Activated CD4-positive, alpha-beta T cell treated with anti-CD3 and anti-CD28 coated beads, Interleukin-2, amount 50 U/mL, for 4 hours (primary cell): ENCODE results near the gene HYOU1.
"Not testable (repeated sequence)": the region's sequence is repeated elsewhere in the genome, so short reads cannot be mapped to it uniquely, and the experiment has no call there.

Source experiments
- DNase-seq, 2 experiments: peaks; one replicate each; pipeline ENCODE4 v3.0.0-alpha.2; 2020

The HYOU1 gene

DNA sequence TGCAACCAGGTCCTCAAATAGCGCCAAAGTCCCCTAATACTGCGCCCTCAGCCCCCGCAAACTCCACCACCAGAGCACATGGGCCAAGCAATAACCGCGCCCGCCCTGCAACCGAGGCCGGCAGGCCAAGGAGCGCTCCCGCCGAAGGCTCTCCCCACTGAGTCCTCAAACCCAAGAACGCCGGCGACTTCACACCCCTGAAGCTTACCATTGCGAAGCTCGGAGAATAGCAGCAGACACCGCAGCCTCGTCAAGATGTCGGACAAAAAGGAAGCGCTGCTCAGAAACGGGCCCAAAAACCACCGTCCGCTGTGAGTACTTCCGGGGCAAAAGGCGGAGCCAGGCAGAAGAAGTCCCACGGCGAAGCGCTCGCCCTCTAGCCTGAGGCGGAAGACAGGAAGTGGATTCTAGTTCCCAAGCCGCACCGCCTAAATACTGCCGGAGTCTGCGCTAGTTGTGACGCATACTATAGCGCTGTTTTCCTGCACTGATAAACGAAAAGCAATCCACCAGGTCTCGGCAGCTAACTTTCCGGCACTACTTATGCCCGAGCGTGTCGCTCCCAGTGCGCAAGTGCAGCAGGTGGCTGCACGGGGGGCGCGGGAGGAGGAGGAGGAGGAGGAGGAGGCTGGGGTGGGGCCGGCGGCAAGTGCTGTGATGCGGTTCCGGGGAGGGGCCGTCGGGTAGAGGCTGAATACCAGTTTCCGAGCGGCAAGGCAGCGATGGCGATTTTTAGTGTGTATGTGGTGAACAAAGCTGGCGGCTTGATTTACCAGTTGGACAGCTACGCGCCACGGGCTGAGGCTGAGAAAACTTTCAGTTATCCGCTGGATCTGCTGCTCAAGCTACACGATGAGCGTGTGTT is 38.7 kb downstream of the HYOU1 start, which contains the start of the genes RPS25 and TRAPPC4:
RPS25 (minus strand) TSS at position 270 of the 865 bp plus-strand sequence; CDS start at position 211, 59 bp downstream.
TRAPPC4 (plus strand) TSS at position 693 of the 865 bp plus-strand sequence; CDS start at position 723, 30 bp downstream.
- DNase-seq = peak; percentile 93

DNA sequence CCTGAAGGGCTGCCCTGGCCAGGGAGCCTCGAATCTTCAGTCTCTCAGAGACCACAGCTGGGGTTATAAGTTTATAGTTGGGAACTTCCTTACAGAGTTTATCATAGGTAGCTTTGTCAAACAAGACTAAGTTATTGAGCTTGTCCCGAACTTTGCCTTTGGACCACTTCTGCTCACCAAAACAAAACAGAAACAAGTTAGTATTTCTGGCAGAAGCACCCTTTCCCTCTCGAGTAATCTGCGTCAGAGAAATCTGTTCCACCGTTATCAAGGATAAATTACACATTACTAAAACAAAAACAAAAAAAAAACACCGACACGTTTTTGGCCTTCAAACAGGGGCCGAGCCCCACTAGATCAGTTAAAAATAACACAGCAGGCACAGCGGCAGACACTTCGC is 39.6 kb downstream of the HYOU1 start:
- DNase-seq = not testable (repeated sequence)

DNA sequence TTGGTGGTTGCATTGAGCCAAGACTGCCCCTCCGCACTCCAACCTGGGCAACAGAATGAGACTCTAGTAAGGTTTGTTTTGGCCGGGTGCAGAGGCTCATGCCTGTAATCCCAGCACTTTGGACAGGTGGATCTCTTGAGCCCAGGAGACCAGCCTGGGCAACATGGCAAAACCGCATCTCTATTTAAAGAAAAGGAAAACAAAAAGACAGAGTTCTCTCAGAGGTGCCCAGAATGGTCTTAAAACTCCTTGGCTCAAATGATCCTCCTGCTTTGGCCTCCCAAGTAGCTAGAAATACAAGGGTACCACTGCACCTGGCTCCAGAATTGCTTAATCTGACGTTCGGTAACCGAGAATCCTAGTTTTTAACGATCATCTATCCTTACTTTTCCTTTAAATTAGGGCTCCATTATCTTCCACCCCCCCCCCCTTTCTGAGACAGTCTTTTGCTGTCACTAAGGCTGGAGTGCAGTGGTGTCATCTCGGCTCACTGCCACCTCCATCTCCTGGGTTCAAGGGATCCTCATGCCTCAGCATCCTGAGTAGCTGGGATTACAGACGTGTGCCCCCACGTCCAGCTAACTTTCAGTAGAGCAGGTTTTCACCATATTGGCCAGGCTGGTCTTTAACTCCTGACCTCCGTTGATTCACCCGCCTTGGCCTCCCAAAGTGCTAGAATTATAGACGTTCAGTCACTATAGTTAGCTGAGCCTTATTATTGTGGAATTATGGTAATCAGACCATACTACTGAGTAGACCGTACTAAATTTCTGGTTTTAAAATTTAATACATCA is 40.6 kb downstream of the HYOU1 start:
- DNase-seq = no peak

DNA sequence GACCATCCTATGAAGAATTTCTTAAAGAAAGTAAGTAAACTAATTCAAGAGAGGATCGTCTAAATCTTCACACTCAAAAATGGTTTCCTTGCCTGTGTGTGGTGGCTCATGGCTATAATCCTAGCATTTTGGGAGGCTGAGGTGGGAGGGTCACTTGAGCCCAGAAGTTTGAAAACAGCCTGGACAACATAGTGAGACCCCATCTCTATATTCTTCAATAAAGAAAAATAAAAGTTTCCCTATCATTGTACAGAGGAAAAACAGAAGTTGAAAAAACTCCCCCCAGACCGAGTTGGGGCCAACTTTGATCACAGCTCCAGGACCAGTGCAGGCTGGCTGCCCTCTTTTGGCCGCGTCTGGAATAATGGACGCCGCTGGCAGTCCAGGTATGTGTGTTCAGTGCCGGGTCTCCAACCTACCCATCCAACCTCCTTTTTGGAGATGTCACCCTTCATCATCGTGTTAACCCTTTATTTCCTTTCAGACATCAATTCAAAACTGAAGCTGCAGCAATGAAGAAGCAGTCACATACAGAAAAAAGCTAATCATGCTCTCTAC is 41.9 kb downstream of the HYOU1 start:
- no peak for DNase-seq

DNA sequence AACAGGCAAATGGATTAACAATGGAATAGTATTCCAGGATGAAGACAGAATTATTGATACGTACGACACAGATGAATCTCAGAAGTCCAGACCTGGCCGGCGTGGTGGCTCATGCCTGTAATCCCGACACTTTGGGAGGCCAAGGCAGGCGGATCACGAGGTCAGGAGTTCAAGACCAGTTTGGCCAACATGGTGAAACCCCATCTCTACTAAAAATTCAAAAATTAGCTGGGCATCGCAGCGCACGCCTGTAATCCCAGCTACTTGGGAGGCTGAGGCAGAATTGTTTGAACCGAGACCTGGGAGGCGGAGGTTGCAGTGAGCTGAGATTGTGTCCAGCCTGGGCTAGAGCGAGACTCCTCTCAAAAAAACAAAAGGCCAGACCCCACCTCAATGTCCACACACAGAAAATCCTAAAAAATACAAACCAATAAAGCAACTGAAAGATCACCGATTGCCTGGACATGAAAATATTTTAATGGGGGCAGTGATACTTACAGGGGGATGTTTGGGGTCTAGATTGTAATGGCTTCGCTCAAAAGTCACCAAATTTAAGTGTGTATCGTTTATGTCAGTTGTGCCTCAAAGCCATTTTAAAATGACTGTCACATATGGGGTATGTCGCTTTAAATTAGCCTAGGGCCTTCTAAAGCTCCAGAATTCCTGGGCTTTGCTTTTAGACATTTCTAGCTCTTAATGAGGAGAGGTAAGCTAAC is 42.6 kb downstream of the HYOU1 start:
- no peak for DNase-seq

DNA sequence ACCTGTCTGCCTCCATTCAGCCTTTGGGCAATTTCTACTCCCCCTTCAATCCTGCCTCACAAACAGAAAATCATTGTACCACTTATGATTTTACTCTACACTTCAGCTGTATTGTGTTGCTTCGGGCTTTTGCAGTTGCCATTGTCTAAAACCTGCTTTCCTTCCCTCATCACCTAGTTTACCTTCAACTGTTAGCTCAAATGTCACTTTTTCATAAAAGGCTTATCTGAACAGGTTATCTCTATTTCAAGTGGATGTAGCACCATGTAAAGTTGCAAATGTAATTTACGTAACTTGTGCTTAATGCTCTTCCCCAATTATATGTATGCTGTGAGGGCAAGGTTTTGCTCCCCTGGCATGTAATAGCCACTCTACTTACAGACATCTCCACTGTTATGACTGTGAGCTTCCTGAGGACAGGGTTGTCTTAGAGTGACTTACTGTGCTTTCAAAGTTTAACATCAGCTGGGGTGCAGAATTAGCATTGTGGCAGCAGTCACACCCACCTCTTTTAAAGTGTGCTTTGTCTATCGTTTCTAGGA is 44.3 kb downstream of the HYOU1 start:
- no peak for DNase-seq

DNA sequence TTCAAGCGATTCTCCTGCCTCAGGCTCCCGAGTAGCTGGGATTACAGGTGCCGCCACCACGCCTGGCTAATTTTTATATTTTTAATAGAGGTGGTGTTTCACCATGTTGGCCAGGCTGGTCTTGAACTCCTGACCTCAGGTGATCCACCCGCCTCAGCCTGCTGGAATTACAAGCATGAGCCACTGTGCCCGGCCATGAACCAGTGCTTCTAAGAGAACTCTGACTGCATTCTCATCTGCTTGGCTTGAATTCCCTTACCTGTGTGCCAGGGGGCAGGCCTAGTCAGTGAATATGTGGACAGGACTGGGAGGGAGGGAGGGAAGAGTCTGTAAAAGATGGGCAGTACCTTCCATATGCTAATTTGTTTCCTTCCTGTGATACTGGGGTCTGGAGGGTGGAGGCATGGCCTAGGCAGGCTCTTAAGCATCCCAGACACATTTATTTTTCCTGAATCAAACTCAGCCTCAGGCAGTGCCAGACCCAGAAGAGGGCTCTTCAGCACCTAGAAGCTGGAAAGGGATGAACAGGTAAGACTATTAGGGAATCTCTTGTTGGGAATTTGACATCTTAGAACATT is 45.4 kb downstream of the HYOU1 start:
- DNase-seq = no peak

DNA sequence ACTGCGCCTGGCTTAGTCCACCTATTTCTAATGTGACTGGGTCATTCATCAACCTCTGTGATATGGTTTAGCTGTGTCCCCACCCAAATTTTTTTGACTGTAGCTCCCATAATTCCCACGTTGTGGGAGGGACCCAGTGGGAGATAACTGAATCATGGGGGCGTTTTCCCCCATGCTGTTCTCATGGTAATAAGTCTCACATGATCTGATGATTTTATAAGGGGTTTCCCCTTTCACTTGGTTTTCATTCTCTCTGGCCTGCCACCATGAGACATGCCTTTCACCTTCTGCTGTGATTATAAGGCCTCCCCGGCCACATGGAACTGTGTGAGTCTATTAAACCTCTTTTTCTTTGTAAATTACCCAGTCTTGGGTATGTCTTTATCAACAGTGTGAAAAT is 50.3 kb downstream of the HYOU1 start:
- no peak for DNase-seq

DNA sequence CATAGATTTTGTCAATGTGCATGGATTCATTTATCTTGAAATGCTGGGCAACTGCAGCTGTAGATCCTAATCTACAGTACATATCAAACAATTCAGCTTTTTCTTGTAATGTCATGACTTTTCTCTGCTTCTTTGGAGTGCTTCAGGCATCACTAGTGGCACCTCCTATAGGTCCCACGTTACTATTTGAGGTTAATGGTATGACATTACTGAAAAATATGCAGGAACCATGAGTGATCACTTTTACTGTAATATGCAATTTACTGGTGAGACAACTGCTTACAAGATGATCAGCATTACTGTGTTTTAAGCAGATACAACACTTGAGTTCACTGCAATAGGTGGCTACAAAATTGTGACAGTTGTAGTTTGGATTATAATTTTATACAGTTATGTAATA is 56.1 kb downstream of the HYOU1 start:
- DNase-seq = no peak

DNA sequence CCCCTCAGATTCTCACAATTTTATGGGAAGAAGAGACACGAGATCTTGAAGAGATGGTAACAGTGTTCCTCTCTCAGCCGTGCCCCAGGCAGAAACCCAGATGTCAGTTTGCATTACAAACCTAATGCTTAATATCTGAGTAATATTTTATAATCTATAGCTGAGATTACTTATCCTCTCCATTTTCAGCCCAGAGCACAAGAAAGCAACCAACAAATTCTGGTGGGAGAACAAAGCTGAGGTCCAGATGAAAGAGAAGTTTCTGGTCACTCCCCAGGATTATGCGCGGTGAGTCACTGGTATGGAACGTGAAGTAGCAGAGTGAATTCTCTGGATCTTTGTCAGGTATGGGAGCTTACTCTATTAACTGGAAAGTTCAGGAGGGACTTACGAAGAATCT is 58.2 kb downstream of the HYOU1 start:
- DNase-seq = no peak

DNA sequence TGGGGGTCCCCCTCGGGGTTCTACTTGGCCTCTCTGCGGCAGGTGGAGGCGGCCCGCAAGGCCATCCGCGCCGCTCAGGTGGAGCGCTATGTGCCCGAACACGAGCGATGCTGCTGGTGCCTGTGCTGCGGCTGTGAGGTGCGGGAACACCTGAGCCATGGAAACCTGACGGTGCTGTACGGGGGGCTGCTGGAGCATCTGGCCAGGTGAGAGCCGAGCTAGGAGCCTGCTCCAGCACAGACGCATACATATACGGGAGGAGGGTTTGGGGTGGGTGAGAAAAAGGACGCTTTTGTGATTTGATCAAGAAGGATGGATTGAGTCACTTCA is 58.7 kb downstream of the HYOU1 start:
- peak in 1 of 2 experiments; percentile 6 for DNase-seq

DNA sequence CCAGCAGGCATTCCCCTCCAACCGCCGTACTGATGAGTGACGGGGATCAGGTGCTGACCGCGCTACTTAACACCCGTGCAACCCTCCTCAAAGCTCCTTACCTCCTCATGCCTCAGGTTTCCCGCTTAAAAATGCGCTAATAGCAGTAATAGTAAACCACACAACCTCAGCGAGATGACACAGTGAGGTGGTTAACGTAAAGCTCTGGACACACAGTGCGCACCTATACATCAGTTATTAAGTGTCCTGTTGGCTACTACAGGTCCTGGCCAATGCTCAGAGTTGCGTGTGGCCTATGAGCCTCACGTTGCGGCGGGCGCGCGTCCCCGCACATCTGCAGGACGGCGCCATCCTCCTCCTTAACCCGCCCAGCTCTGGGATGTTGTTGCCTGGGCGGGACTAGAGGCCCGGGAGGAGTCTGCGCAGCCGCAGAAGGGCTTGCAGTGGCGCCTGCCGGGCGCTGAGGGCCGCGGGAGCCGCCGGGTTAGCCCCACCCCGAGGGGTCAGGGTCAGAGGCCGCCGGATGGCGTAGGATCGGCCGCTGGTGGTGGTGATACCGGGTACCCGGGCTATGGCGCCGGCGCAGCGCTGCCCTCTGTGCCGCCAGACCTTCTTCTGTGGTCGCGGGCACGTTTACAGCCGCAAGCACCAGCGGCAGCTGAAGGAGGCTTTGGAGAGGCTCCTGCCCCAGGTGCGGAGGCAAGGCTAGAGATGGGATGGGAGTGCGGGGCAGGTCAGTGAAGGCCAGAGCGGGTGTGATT is 59.2 kb downstream of the HYOU1 start, which contains the start of gene CENATAC:
CENATAC (plus strand) TSS at position 512 of the 761 bp plus-strand sequence; CDS start at position 572, 60 bp downstream.
- DNase-seq = peak; percentile 93 to 94

DNA sequence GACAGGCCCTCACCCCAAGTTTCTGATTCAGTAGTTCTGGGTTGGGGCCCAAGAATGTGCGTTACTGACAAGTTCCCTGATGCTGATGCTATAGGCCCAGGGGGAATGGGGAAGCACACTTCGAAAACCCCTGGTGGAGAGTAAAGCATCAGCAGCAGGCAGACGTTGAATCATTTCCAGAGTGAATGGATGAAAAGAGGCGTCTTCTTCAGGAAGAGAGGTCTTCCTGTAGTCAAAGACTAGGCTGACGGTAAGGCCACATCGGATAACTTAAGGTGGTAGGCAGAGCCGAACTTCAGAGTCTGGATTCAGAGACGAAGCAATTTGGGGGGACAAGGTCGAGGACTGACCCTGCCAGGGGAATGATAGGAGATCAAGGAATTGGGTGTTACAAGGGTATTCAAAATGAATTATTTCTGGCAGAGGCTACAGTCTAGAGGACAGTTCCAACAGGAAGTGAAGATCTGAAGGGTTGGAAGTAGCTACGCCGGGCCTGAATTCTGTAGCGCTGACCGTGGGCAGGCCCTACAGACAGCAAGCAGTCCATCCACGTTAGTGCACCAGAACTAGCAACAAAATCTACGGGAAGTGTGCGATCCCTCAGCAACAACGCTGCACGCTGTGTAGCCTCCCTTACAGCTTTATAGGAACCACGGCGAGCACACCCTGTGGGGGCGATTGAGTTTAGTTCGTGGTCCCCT is 59.9 kb downstream of the HYOU1 start:
- DNase-seq = peak; percentile 22 to 25
